Large intestine (tissue), 3 donors: ENCODE measurements around the gene C12orf76. TPM values are rescaled to one million over a fixed set of nuclear protein-coding genes. Genes with fewer than 3 reads are reported as not detected.

ENCODE experiments used
- DNase-seq, 2 donors: peaks; one replicate each; pipeline versions ENCODE4 v3.0.0 to v3.0.0-alpha.2; 2013
- H3K27ac ChIP-seq: one replicate; pipeline ENCODE4 v1.5.1; 2013; ENCODE audit warnings: low read length
- H3K27me3 ChIP-seq: 2 replicates; pipeline ENCODE4 v1.6.1; 2013; ENCODE audit warnings: low read length; ENCODE audit not compliant: control insufficient read depth, insufficient read depth
- H3K36me3 ChIP-seq: 2 replicates; pipeline ENCODE4 v1.6.1; 2013; ENCODE audit warnings: low read length; ENCODE audit not compliant: control insufficient read depth, insufficient read depth
- H3K4me1 ChIP-seq: one replicate; pipeline ENCODE4 v1.6.1; 2013; ENCODE audit warnings: low read length; ENCODE audit not compliant: control insufficient read depth, insufficient read depth
- H3K4me3 ChIP-seq: one replicate; pipeline ENCODE4 v1.5.1; 2013; ENCODE audit warnings: low read length
- H3K9me3 ChIP-seq: one replicate; pipeline ENCODE4 v1.6.1; 2013; ENCODE audit warnings: mild to moderate bottlenecking, low read depth, low read length, moderate library complexity; ENCODE audit not compliant: control insufficient read depth
- WGBS: methylation state at CpG from one replicate; pipeline ENCODE4 v1.1.5; 2013; ENCODE audit warnings: low lambda C conversion rate; ENCODE audit not compliant: insufficient coverage; 5-methylcytosine and 5-hydroxymethylcytosine counted together
- polyA plus RNA-seq: library from polyadenylated mRNA; unstranded; fragments of 120-200 nt; gene quantifications from one replicate; pipeline ENCODE4 v1.2.1, GENCODE V29; 2013

The C12orf76 gene
- polyA plus RNA-seq, 1 donor, result 36.1 TPM

DNA sequence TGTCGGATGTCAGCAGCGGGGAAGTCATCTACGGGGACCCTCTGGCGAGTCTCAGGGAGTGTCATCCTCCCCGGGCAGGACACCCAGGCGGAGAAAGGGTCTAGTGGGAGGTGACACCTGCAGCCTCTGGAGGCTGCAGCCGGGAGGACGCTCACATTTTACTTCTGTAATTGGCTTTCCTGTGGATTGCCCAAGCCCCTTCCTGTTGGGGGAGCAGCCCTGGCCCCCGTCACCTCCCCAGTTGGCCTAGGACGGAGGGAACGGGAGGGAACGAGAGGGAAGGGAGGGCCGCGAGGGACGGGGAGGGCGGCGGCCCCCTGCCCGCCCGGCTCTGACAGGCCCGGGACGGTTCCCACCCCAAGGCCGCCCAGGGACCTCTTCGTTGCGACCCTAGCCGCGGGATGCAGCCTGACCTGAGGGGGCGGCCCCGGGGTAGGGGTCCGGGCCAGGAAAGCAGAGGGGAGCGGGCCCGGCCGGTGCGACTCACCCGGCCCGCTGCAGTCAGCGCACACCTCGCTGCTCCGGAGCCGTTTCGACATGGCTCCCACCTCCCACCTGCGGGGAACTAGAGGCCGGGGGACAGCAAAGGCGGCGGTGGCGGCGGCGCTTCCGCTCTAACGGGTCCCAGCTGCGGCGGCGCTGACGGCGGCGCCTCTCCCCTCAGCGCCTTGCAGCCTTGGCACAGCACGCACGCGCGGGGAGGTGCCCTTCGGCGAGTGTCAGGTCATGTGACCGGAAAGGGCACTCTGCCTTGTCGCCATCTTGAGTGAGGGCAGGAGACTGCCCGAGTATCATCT lies 52.4 kb downstream of the C12orf76 start, which contains the start of gene GIT2:
Gene GIT2 (minus strand): TSS at position 683 of the 797 bp plus-strand sequence. CDS start 144 bp downstream, at position 539.
- Histone ChIP-seq H3K36me3 (peaks cover 6% of the 10 kb centered on the region), H3K4me3 (peak within 1 kb of the TSS; percentile 86), H3K27ac (peak within 1 kb of the TSS; percentile 47), H3K4me1 (peaks cover 13% of the 10 kb centered on the region), H3K9me3 (no peaks in the 10 kb centered on the region), H3K27me3 (no peaks in the 10 kb centered on the region)
- no CpG with 5 or more reads among the region's 65 CpGs for WGBS
- DNase-seq, result peak; percentile 92

- Histone ChIP-seq H3K27ac (peak overlapping the region; percentile 47), H3K27me3 (no peaks in the 10 kb centered on the region), H3K4me1 (peaks cover 10% of the 10 kb centered on the region), H3K36me3 (peaks cover 8% of the 10 kb centered on the region), H3K9me3 (no peaks in the 10 kb centered on the region), H3K4me3 (peak overlapping the region; percentile 86)
- no peak for DNase-seq
- WGBS, result no CpG with 5 or more reads among the region's 6 CpGs
These were observed 53.0 kb downstream of the C12orf76 start for GRCh38 chr12:109995361-109995685.

DNA sequence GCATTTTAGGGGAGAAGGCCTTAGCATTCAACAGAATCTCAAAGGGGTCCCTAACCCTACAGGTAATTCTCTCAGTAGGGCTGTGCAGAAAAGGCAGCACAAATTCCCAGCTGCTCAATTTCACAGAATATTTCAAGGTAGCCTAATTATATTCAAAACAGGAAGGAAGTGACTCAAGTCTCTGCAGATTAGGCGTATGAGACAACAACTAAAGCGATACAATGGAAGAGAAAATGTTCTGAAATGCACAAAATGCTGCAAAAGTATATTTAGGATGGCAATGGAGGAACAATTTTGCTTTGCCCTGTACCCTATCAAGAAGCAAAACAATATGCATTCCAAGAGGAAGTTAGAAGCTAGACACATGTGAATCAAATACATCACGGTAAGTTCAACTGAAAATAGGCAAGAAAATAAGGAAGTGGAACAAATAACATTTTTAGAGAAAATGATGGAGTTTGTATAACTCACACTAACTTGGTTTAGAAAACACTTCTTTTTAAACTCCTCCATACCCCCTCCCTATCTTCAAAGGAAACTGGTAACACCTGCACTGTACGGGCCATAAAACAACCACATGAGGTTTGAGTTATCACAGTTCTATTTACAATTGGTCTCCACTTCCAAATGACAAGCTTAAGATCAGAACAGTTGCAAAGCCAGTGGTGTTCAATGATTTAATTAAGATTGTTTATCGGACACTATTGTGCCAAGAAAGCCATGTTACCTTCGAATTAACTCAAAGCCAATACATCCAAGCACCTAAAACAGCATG lies 53.7 kb downstream of the C12orf76 start:
- H3K4me1 ChIP-seq, result peaks cover 7% of the 10 kb centered on the region
- peak overlapping the region; percentile 47 for H3K27ac ChIP-seq
- WGBS, result 73% methylated on average over 3 of the region's 6 CpGs
- peaks cover 12% of the 10 kb centered on the region for H3K36me3 ChIP-seq
- peak; percentile 31 to 61 for DNase-seq
- H3K27me3 ChIP-seq, result no peaks in the 10 kb centered on the region
- no peaks in the 10 kb centered on the region for H3K9me3 ChIP-seq
- peak overlapping the region; percentile 86 for H3K4me3 ChIP-seq

- Histone ChIP-seq H3K4me3 (no peak overlapping the region), H3K36me3 (peaks cover 27% of the 10 kb centered on the region), H3K27ac (no peak overlapping the region), H3K4me1 (peaks cover 7% of the 10 kb centered on the region), H3K9me3 (no peaks in the 10 kb centered on the region), H3K27me3 (no peaks in the 10 kb centered on the region)
- DNase-seq, result no peak
- WGBS, result 100% methylated on average over 1 of the region's 2 CpGs
These were observed 55.2 kb downstream of the C12orf76 start for GRCh38 chr12:109993091-109993490.

- Histone ChIP-seq H3K9me3 (no peaks in the 10 kb centered on the region), H3K27ac (no peak overlapping the region), H3K36me3 (peaks cover 33% of the 10 kb centered on the region), H3K4me1 (peaks cover 7% of the 10 kb centered on the region), H3K4me3 (no peak overlapping the region), H3K27me3 (no peaks in the 10 kb centered on the region)
- DNase-seq, result no peak
- 80% methylated on average over 1 of the region's 5 CpGs for WGBS
These were observed 56.7 kb downstream of the C12orf76 start for GRCh38 chr12:109991586-109991985.

Other genes with a start within 250 kb of the C12orf76 start
- 0.76 TPM for gene TRPV4, start 215.1 kb downstream of the C12orf76 start, polyA plus RNA-seq
- 24.3 TPM for gene GLTP, start 168.0 kb downstream of the C12orf76 start, polyA plus RNA-seq
- 27.7 TPM for gene TCHP, start 148.2 kb downstream of the C12orf76 start, polyA plus RNA-seq
- gene GIT2, start 52.2 kb downstream of the C12orf76 start, polyA plus RNA-seq, result 39.7 TPM
- gene ANKRD13A, start 49.1 kb downstream of the C12orf76 start, polyA plus RNA-seq, result 29.3 TPM
- gene IFT81, start 75.8 kb upstream of the C12orf76 start, polyA plus RNA-seq, result 12.6 TPM
- 144 TPM for gene ATP2A2, start 232.7 kb upstream of the C12orf76 start, polyA plus RNA-seq